K562 (cell line): Measurements from ENCODE around the gene TRIM13. TPM values are rescaled to one million over a fixed set of nuclear protein-coding genes. Genes with fewer than 3 reads are reported as not detected.
A peak's percentile ranks its signal among the peaks of the same experiment; 100 is the strongest.

ENCODE experiments used
- ASH1L ChIP-seq: fragments of 450-650 bp; IDR thresholded peaks from 2 replicates; pipeline ENCODE4 v1.6.1; 2018; ENCODE audit warnings: borderline replicate concordance, mild to moderate bottlenecking, low read depth; ENCODE audit not compliant: partially characterized antibody
- L3MBTL2 ChIP-seq: fragments of 450-650 bp; IDR thresholded peaks from 2 replicates; pipeline ENCODE4 v1.6.1; 2016; ENCODE audit warnings: mild to moderate bottlenecking, moderate library complexity
- LCOR ChIP-seq: sonication (generic); formaldehyde crosslinking; IDR thresholded peaks from 2 replicates; pipeline ENCODE4 v1.8.0; 2022; ENCODE audit warnings: mild to moderate bottlenecking, missing genetic modification reagents
- PHF8 ChIP-seq: fragments of 200-600 bp; sonication (generic); IDR thresholded peaks from 2 replicates; pipeline ENCODE4 v1.6.1; 2012; ENCODE audit warnings: mixed run types, mild to moderate bottlenecking, inconsistent platforms, low read length, moderate library complexity, borderline replicate concordance
- POLR2AphosphoS5 ChIP-seq: IDR thresholded peaks from 2 replicates; pipeline ENCODE4 v1.6.1; 2011; ENCODE audit warnings: mild to moderate bottlenecking, low read depth, low read length, moderate library complexity; ENCODE audit not compliant: control insufficient read depth, insufficient read depth
- POLR2B ChIP-seq: fragments of 450-650 bp; IDR thresholded peaks from 2 replicates; pipeline ENCODE4 v1.6.1; 2018; ENCODE audit warnings: low read depth; ENCODE audit not compliant: partially characterized antibody
- POLR2G ChIP-seq: fragments of 200-400 bp; formaldehyde crosslinking; IDR thresholded peaks from 2 replicates; pipeline ENCODE4 v1.6.1; 2017; ENCODE audit warnings: low read depth, mild to moderate bottlenecking, antibody characterized with exemption, low read length, moderate library complexity
- POLR3A ChIP-seq: IDR thresholded peaks from 2 replicates; pipeline ENCODE4 v1.6.1; 2011; ENCODE audit warnings: borderline replicate concordance, mild to moderate bottlenecking, moderate library complexity; ENCODE audit not compliant: insufficient read length, insufficient read depth; ENCODE audit errors: extremely low read depth
- PRDM10 ChIP-seq: fragments of 450-650 bp; IDR thresholded peaks from 2 replicates; pipeline ENCODE4 v1.6.1; 2018; ENCODE audit not compliant: partially characterized antibody
- RAD21 ChIP-seq, 2 experiments: fragments of 250-450 bp in 1 of 2; fragments of 450-650 bp in 1 of 2; sonication (Bioruptor Pico) in 1 of 2; formaldehyde crosslinking in 1 of 2; IDR thresholded peaks in 1 of 2; conservative IDR thresholded peaks in 1 of 2; 2 replicates each; pipeline versions ENCODE4 v1.4.0 to v1.8.0; 2020 to 2022; ENCODE audit warnings: mild to moderate bottlenecking in 2 of 2, moderate library complexity in 1 of 2
- SMARCA5 ChIP-seq: fragments of 450-650 bp; IDR thresholded peaks from 2 replicates; pipeline ENCODE4 v1.6.1; 2016
- THRB ChIP-seq: fragments of 450-650 bp; formaldehyde crosslinking; conservative IDR thresholded peaks from 2 replicates; pipeline ENCODE4 v1.4.0; 2022; ENCODE audit warnings: mild to moderate bottlenecking, missing genetic modification characterization
- UBTF ChIP-seq, 2 experiments: IDR thresholded peaks; 2 replicates each; pipeline ENCODE4 v1.6.1; 2012; ENCODE audit warnings: improper control_type of control experiment in 2 of 2, low read depth in 2 of 2, low read length in 2 of 2, borderline replicate concordance in 1 of 2
- ZBTB43 ChIP-seq: sonication (generic); formaldehyde crosslinking; IDR thresholded peaks from 2 replicates; pipeline ENCODE4 v1.8.0; 2023; ENCODE audit warnings: mild to moderate bottlenecking, missing genetic modification reagents
- ZNF586 ChIP-seq: fragments of 450-650 bp; formaldehyde crosslinking; conservative IDR thresholded peaks from 2 replicates; pipeline ENCODE4 v1.4.0; 2020; ENCODE audit warnings: mild to moderate bottlenecking, moderate library complexity
- polyA plus RNA-seq, 8 experiments: library from polyadenylated mRNA; depleted of rRNA in 4 of 8; stranded (reverse) in 5 of 8; unstranded in 3 of 8; fragments of >200 nt; fragmentation: Nextera tagmentation in 2 of 8; fragmentation: Illumina TruSeq in 1 of 8; extraction: Ambion mirVana in 2 of 8; extraction: Trizol in 1 of 8; gene quantifications; 2 replicates each; pipeline versions ENCODE4 v1.2.1 to v1.2.3, GENCODE V29; 2011 to 2014; ENCODE audit warnings: inconsistent platforms in 1 of 8, missing spikeins in 1 of 8
- total RNA-seq, 7 experiments: library from RNA; depleted of rRNA in 6 of 7; stranded (reverse); fragments of >200 nt in 6 of 7; fragmentation: Illumina TruSeq in 2 of 7; extraction: Trizol in 2 of 7; gene quantifications; 2 replicates each; pipeline versions ENCODE4 v1.2.1 to v1.2.3, GENCODE V29; 2011 to 2021; ENCODE audit warnings: low replicate concordance in 1 of 7

The TRIM13 gene
- total and polyA plus RNA-seq, 9 of the 15 experiments (the other 6 are each of a cell fraction or from before 2014, with no cell fraction given): 12.1 to 30.6 (median 17.8) TPM

GRCh38 chr13:49996951-49997895 is at the start of gene TRIM13 (continued):
- TF ChIP-seq UBTF (IDR thresholded peaks at IDR 0.05; ENCODE audit: borderline replicate concordance in 1 of 2, low read depth in 2 of 2, low read length in 2 of 2): peak in 1 of 2 experiments; percentile 72; a peak in 2 of 4 replicates
- no peak for TF ChIP-seq ZNF586 (CRISPR knock-in tag)
- peak; percentile 65 for TF ChIP-seq POLR2B
- peak; percentile 11; the same call in 1 of the 2 replicates for TF ChIP-seq L3MBTL2
- no peak for TF ChIP-seq ZBTB43 (CRISPR knock-in tag)
- TF ChIP-seq PHF8: peak; percentile 93
- TF ChIP-seq PRDM10: no peak
- 0 out of 2 replicates have a peak, but pooled peaks have one; percentile 6 for TF ChIP-seq THRB
- TF ChIP-seq POLR2AphosphoS5: peak; percentile 18; the same call in 1 of the 2 replicates
- TF ChIP-seq ASH1L: no peak
- TF ChIP-seq POLR3A: no peak
- peak; percentile 93 for TF ChIP-seq POLR2G
- TF ChIP-seq SMARCA5: no peak
- TF ChIP-seq RAD21 (CRISPR knock-in tag; conservative IDR thresholded peaks at IDR 0.05 in 1 of 2, IDR thresholded peaks at IDR 0.05 in 1 of 2): peak; percentile 40 to 61
- TF ChIP-seq LCOR (CRISPR knock-in tag): peak; percentile 83; the same call in 1 of the 2 replicates
